Left ventricle myocardium inferior (tissue), 1 donor: ENCODE results near the gene HMG20A. TPM values are rescaled to one million over a fixed set of nuclear protein-coding genes. Genes with fewer than 3 reads are reported as not detected.

Experiments used
- DNase-seq: peaks from one replicate; pipeline ENCODE4 v3.0.0-alpha.2; 2020
- H3K27ac ChIP-seq: fragments of 200-600 bp; replicated peaks from 2 replicates; pipeline ENCODE4 v1.8.0; 2021
- H3K27me3 ChIP-seq: fragments of 200-600 bp; 2 replicates; pipeline ENCODE4 v1.8.0; 2021; ENCODE audit warnings: low read depth
- H3K36me3 ChIP-seq: fragments of 200-600 bp; 2 replicates; pipeline ENCODE4 v1.8.0; 2021
- H3K4me1 ChIP-seq: fragments of 200-600 bp; 2 replicates; pipeline ENCODE4 v1.8.0; 2021
- H3K4me3 ChIP-seq: fragments of 200-600 bp; 2 replicates; pipeline ENCODE4 v1.8.0; 2021; ENCODE audit warnings: mild to moderate bottlenecking, moderate library complexity
- H3K9me3 ChIP-seq: fragments of 200-600 bp; replicated peaks from 2 replicates; pipeline ENCODE4 v1.8.0; 2021
- intact Hi-C: fragments of 100-400 bp; cut with micrococcal nuclease; formaldehyde crosslinking; loops from one replicate; pipeline ENCODE4 v1.11.0; 2022
- total RNA-seq: library from RNA; stranded (reverse); fragmentation: NEBNext Ultra II Directional; extraction: Animal tissue kit (Norgen Biotek cat#: 25700); gene quantifications from one replicate; pipeline ENCODE4 v1.2.1, GENCODE V29; 2021
- TF ChIP-seq, protein P1 (sequence below): fragments of 200-600 bp; IDR thresholded peaks from 2 replicates; pipeline ENCODE4 v1.8.0; 2021; ENCODE audit warnings: antibody characterized with exemption, mild to moderate bottlenecking, borderline replicate concordance
- donor health status: DM: no; HTN: yes; CAD: no; lungs with severe emphysema.

The HMG20A gene
- total RNA-seq, 1 donor from 2014 or later, result 30.5 TPM

DNA sequence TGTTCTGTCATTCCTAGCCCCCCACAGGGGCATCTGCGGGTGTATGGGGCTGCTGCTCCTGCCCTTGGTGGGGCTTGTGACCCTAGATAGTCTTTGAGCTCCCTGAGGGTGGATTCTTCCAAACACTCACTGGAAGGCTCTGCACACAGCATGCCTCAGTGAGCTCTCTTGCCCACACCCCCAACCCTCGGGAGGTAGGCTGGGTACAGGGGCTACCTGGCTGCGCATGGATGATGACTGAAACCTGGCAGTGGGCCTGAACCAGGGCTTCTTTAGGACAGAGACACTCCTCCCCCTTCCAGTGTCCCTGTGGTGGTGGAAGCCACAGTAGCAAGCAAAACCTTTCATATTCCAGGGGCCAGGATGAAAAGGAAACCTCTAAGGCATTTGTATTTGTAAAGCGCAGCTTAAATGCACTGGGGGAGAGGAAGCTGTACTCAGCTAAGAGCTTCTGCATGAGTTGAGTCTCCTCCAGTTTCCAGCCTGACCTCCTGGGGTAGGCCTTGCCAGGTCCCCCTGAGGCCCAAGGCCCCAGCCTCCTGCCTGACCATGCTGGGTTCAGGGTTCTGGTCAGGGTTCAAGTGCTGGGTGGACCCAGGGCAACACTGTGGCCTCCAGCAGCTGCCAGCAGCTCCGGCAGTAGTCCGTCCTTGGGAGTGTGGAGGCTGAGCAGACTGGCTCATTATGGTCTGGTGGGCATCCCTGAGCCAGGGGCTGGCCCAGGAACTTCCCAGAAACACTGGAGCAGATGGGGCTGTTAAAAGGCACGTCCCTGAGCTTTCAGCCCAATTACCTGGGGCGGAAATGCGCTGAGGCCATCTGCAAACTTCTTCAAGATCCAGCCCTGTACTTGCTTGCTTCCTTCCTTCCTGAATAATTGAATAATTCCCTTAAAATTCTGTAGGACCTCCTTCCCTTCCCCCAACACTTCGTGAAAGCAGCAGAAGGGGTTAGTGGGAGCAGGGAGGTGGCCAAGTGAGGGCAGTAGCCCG is 89.7 kb downstream of the HMG20A start:
- H3K27ac ChIP-seq, result peak overlapping the region; percentile 94
- intact Hi-C loops, result no loop called here

DNA sequence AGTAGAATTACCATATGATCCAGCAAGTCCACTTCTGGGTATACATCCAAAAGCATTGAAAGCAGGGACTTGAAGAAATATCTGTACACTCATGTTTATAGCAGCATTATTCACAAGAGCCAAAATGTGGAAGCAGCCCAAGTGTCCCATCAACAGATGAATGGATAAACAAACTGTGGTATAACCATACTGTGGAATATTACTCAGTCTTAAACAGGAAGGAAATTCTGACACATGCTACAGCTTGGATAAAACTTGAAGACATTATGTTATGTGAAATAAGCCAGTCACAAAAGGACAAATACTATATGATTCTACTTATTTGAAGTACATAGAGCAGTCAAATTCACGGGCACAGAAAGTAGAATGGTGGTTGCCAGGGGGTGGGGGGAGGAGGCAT is 91.2 kb downstream of the HMG20A start:
- H3K4me1 ChIP-seq, result peaks cover 62% of the 10 kb centered on the region
- H3K27me3 ChIP-seq, result no peaks in the 10 kb centered on the region
- H3K4me3 ChIP-seq, result peak overlapping the region; percentile 59
- intact Hi-C loops, result no loop called here
- peaks cover 4% of the 10 kb centered on the region for H3K9me3 ChIP-seq
- DNase-seq, result no peak
- peak overlapping the region; percentile 94 for H3K27ac ChIP-seq
- no peaks in the 10 kb centered on the region for H3K36me3 ChIP-seq
- TF ChIP-seq, protein P1, sequence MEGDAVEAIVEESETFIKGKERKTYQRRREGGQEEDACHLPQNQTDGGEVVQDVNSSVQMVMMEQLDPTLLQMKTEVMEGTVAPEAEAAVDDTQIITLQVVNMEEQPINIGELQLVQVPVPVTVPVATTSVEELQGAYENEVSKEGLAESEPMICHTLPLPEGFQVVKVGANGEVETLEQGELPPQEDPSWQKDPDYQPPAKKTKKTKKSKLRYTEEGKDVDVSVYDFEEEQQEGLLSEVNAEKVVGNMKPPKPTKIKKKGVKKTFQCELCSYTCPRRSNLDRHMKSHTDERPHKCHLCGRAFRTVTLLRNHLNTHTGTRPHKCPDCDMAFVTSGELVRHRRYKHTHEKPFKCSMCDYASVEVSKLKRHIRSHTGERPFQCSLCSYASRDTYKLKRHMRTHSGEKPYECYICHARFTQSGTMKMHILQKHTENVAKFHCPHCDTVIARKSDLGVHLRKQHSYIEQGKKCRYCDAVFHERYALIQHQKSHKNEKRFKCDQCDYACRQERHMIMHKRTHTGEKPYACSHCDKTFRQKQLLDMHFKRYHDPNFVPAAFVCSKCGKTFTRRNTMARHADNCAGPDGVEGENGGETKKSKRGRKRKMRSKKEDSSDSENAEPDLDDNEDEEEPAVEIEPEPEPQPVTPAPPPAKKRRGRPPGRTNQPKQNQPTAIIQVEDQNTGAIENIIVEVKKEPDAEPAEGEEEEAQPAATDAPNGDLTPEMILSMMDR, result no peak

More for the DNA sequence above, 89.7 kb downstream of the HMG20A start:
- Histone ChIP-seq H3K27me3 (no peaks in the 10 kb centered on the region), H3K4me3 (no peak overlapping the region), H3K9me3 (peaks cover 4% of the 10 kb centered on the region), H3K4me1 (peaks cover 77% of the 10 kb centered on the region), H3K36me3 (no peaks in the 10 kb centered on the region)
- no peak for DNase-seq
- TF ChIP-seq, protein P1, result no peak

DNA sequence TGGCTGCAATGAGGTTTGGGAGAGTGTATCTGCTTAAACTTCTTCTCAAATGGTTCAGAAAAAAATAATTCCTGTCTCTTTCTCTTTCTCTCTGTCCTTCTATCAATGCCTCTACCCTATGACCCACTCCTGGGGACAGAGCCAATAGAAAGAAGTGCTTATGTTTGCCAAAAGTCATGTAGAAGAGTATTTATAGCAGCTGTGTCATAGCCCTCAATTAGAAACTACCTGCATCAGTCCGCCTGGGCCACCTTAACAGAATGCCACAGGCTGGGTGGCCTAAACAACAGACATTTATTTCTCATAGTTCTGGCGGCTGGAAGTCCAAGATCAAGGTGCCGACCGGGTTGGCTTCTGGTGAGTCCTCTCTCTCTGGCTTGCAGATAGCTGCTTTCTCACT is 92.5 kb downstream of the HMG20A start:
- intact Hi-C loops, result no loop called here
- DNase-seq, result no peak
- Histone ChIP-seq H3K4me3 (peak overlapping the region; percentile 59), H3K27ac (peak overlapping the region; percentile 94), H3K36me3 (no peaks in the 10 kb centered on the region), H3K4me1 (peaks cover 49% of the 10 kb centered on the region), H3K9me3 (peaks cover 4% of the 10 kb centered on the region), H3K27me3 (no peaks in the 10 kb centered on the region)
- TF ChIP-seq, protein P1, result no peak

DNA sequence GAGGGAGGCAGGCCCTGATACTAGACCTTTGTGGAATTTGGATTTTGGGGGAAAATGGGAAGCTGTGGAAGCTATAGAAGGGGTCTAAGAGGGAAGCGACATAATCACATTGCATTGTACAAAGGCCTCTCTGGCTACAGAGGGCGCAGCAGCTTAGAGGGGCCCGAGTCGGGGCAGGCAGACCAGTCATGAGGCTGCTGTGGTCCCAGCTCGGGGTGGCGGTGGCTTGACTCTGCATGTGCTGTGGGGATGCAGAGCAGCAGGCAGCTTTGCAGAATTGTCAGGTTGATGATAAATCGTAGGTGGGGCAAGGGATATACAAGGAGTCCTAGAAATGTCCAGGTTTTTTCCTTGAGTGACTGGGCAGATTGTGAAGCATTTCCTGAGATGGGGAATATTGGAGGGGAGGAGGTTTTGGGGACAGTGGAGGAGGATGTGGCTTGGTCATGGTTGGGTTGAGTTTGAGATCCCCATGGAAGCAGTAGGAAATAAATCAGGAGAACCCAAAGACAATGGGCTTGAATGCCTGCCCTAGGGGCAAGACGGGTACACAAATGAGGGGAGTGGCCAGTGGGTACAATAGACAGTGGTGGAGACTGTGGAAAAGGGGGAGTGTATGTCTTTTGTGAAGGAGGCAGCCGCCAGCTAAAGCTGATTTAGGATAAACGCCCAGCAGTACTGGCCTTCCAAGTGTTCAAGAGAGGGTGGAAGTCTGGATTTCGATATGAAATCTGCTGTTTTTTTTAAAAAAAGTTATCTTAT is 94.1 kb downstream of the HMG20A start:
- Histone ChIP-seq H3K27ac (peak overlapping the region; percentile 94), H3K36me3 (no peaks in the 10 kb centered on the region), H3K4me3 (peak overlapping the region; percentile 59), H3K9me3 (peaks cover 4% of the 10 kb centered on the region), H3K27me3 (no peaks in the 10 kb centered on the region), H3K4me1 (peaks cover 33% of the 10 kb centered on the region)
- TF ChIP-seq, protein P1, result no peak
- intact Hi-C loops, result no loop called here
- DNase-seq, result no peak

DNA sequence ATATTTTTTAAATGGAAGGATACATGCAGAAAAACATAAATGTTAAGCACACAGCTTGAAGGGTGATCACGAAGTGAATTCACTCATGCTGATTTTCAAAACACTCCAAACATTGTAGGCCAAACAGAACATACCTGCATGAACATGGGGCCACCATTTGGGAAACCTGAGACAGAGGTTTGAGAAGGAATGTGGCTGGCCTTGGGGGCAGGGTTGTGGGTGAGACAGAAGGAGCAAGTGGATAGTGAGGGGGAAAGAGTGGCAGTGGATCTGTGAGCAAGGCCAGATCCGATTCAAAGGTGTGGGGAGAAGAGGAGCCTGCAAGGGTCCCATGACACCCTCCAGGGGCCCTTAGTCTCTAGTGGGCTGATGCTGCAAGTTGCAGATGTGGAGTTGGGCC is 94.9 kb downstream of the HMG20A start:
- Histone ChIP-seq H3K4me1 (peaks cover 25% of the 10 kb centered on the region), H3K9me3 (peaks cover 4% of the 10 kb centered on the region), H3K27ac (no peak overlapping the region), H3K27me3 (no peaks in the 10 kb centered on the region), H3K4me3 (no peak overlapping the region), H3K36me3 (no peaks in the 10 kb centered on the region)
- intact Hi-C loops, result no loop called here
- DNase-seq, result no peak
- TF ChIP-seq, protein P1, result no peak
